Measurements from ENCODE around the gene SUPT6H. TPM values are rescaled to one million over a fixed set of nuclear protein-coding genes. Genes with fewer than 3 reads are reported as not detected.

SUPT6H gene
- total RNA-seq, 1 donor from 2014 or later: 91.2 TPM

DNA sequence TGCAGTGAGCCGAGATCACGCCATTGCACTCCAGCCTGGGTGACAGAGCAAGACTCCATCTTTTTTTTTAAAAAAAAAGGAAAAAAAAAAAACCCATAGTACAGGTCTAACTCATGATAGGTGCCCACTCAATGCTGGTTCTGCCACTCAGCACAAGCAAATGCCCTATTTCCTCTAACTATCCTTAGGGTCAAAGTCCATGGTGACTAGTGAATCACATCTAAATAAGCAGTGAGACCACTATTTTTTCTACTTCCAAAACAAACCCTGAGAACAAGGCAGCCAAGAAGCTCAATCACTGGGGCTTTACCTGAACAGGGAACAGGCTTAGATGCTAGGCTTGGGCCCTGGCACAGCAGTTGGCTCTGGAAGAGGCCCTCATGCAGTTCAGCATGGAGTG lies 20.4 kb upstream of the SUPT6H start:
- Mint-ChIP-seq H3K9me3 (ENCODE audit: unreplicated experiment) (no peaks in the 10 kb centered on the region), H3K4me3 (ENCODE audit: unreplicated experiment) (no peak overlapping the region), H3K27me3 (ENCODE audit: unreplicated experiment) (no peaks in the 10 kb centered on the region), H3K27ac (ENCODE audit: unreplicated experiment) (no peak overlapping the region), H3K36me3 (ENCODE audit: unreplicated experiment) (peaks cover 40% of the 10 kb centered on the region), H3K4me1 (ENCODE audit: unreplicated experiment) (peaks cover 25% of the 10 kb centered on the region)
- TF ChIP-seq, protein P1, sequence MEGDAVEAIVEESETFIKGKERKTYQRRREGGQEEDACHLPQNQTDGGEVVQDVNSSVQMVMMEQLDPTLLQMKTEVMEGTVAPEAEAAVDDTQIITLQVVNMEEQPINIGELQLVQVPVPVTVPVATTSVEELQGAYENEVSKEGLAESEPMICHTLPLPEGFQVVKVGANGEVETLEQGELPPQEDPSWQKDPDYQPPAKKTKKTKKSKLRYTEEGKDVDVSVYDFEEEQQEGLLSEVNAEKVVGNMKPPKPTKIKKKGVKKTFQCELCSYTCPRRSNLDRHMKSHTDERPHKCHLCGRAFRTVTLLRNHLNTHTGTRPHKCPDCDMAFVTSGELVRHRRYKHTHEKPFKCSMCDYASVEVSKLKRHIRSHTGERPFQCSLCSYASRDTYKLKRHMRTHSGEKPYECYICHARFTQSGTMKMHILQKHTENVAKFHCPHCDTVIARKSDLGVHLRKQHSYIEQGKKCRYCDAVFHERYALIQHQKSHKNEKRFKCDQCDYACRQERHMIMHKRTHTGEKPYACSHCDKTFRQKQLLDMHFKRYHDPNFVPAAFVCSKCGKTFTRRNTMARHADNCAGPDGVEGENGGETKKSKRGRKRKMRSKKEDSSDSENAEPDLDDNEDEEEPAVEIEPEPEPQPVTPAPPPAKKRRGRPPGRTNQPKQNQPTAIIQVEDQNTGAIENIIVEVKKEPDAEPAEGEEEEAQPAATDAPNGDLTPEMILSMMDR (IDR thresholded peaks at IDR 0.05): no peak
- no peak for DNase-seq (ENCODE audit: extremely low spot score, unreplicated experiment)

DNA sequence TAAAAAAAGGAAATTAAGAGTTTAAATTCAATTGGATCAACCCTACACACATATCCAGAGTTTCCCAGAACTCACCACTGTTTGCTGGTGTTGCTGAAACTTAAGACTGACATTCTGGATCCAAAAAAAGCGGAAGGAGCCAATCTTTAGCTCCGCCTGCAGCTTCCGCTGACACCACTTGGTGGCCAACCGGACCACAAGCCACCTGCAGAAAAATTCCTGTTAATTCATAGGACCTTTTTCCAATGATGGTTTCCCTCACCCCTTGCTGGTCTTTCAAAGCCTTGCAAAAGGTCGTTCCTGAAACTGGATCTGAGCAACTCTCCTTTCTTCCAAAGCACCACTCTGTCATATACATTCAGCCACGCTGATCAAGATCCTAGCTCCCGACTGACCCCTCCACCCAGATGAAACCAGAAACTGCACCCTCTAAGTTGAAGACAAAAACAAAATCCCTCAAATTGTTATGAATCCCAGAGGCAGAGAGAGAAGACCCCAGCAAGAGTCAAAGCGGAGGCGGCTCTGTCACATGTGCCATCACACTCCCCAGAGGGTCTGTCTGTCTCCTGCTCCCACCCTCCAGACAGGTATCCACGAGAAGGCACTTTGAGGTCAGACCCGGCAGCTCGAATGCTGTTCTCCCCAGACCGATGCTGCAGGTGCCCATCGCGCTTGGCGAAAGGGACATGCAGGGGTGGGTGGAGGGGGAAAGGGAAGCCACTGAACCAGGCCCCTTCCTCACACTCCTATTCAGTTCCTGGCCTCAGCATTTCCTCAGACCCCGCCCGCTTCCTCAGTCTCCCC lies 17.8 kb upstream of the SUPT6H start:
- peak overlapping the region; percentile 80 for H3K27ac Mint-ChIP-seq (ENCODE audit: unreplicated experiment)
- no peaks in the 10 kb centered on the region for H3K9me3 Mint-ChIP-seq (ENCODE audit: unreplicated experiment)
- no peak for DNase-seq (ENCODE audit: extremely low spot score, unreplicated experiment)
- TF ChIP-seq, protein P1 (IDR thresholded peaks at IDR 0.05): peak; percentile 51
- peak overlapping the region; percentile 87 for H3K4me3 Mint-ChIP-seq (ENCODE audit: unreplicated experiment)
- H3K27me3 Mint-ChIP-seq (ENCODE audit: unreplicated experiment): no peaks in the 10 kb centered on the region
- peaks cover 29% of the 10 kb centered on the region for H3K4me1 Mint-ChIP-seq (ENCODE audit: unreplicated experiment)
- H3K36me3 Mint-ChIP-seq (ENCODE audit: unreplicated experiment): peaks cover 23% of the 10 kb centered on the region

DNA sequence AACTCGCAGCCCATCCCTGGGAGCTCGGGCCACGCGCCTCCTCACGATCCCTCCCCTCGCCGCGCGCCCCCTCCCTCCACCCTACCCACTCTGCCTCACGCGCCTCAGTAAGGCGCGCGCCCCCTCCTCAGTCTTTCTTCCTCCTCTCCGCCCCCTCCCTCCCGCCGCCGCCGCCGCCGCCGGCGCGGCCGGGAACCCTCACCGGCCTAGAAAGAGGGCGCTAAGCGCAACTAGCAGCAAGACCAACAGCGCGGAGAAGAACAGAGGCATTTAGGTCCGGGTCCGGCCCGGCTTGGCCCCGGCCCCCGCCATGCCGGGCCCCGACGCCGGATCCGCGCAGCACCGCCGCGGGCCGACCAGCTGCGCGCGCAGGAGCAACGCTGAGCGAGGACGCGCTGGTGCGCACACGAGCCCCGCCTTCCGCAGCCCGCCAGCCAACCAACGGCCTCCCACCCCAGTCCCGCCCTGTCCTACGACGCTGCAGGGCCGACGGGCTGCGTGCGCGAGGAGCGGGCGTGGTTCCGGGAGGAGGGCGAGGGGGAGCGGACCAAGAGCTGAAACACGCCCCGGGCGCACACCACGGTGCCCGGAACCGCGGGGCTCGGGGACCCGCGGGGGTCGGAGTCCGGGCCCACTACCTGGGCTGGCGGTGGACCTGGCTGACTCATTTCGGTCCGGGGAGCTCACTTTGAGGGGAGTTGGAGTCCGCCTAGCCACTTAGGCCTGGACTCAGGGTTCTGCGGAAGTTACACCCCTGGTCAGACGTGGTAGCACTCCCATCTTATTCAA lies 17.0 kb upstream of the SUPT6H start, which contains the start of gene BLTP2:
Gene BLTP2, minus strand, starts transcription at position 372 of the 789 bp plus-strand sequence. Its CDS starts 102 bp downstream, at position 270.
- Mint-ChIP-seq H3K27ac (ENCODE audit: unreplicated experiment) (peak within 1 kb of the TSS; percentile 96), H3K36me3 (ENCODE audit: unreplicated experiment) (peaks cover 19% of the 10 kb centered on the region), H3K4me3 (ENCODE audit: unreplicated experiment) (peak within 1 kb of the TSS; percentile 87), H3K9me3 (ENCODE audit: unreplicated experiment) (no peaks in the 10 kb centered on the region), H3K4me1 (ENCODE audit: unreplicated experiment) (peaks cover 29% of the 10 kb centered on the region), H3K27me3 (ENCODE audit: unreplicated experiment) (no peaks in the 10 kb centered on the region)
- DNase-seq (ENCODE audit: extremely low spot score, unreplicated experiment): peak; percentile 98
- TF ChIP-seq, protein P1 (IDR thresholded peaks at IDR 0.05): no peak

DNA sequence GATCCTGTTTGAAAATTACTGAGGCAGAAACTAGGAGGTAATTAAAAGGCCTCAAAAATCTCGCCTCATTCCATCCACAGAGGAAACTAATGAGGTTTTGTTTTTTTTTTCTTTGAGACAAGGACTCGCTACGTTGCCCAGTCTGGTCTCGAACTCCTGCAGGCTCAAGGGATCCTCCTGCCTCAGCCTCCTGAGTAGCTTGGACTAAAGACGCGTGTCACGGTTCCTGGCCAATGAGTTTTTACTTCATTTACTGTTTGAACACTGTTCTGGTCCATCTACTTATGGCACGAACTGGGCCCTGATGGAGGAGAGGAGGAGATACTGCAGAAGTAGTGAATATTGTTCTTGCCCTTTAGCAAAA lies 16.4 kb upstream of the SUPT6H start:
- TF ChIP-seq, protein P1 (IDR thresholded peaks at IDR 0.05): no peak
- Mint-ChIP-seq H3K9me3 (ENCODE audit: unreplicated experiment) (no peaks in the 10 kb centered on the region), H3K27ac (ENCODE audit: unreplicated experiment) (peak overlapping the region; percentile 96), H3K4me3 (ENCODE audit: unreplicated experiment) (peak overlapping the region; percentile 70), H3K27me3 (ENCODE audit: unreplicated experiment) (no peaks in the 10 kb centered on the region), H3K4me1 (ENCODE audit: unreplicated experiment) (peaks cover 29% of the 10 kb centered on the region), H3K36me3 (ENCODE audit: unreplicated experiment) (peaks cover 16% of the 10 kb centered on the region)
- DNase-seq (ENCODE audit: extremely low spot score, unreplicated experiment): no peak
